Upper lobe of right lung (tissue), 1 donor: ENCODE data around the gene GPR17. TPM values are rescaled to one million over a fixed set of nuclear protein-coding genes. Genes with fewer than 3 reads are reported as not detected.

Experiments
- ATAC-seq: fragments of 200-7000 bp; cut with Tn5 transposase; one replicate; pipeline ENCODE4 v1.9.1; 2020; ENCODE audit warnings: mild to moderate bottlenecking, moderate library complexity
- DNase-seq: peaks from one replicate; pipeline ENCODE4 v3.0.0-alpha.2; 2020
- H3K27ac ChIP-seq: fragments of 200-600 bp; one replicate; pipeline ENCODE4 v1.8.0; 2022
- H3K27me3 ChIP-seq: fragments of 200-600 bp; one replicate; pipeline ENCODE4 v1.8.0; 2022; ENCODE audit warnings: mild to moderate bottlenecking
- H3K36me3 ChIP-seq: fragments of 200-600 bp; one replicate; pipeline ENCODE4 v1.8.0; 2022
- H3K4me1 ChIP-seq: fragments of 200-600 bp; one replicate; pipeline ENCODE4 v1.8.0; 2022
- H3K4me3 ChIP-seq: fragments of 200-600 bp; one replicate; pipeline ENCODE4 v1.8.0; 2022; ENCODE audit warnings: mild to moderate bottlenecking
- H3K9me3 ChIP-seq: fragments of 200-600 bp; one replicate; pipeline ENCODE4 v1.8.0; 2022
- intact Hi-C: fragments of 100-400 bp; cut with DNase I; formaldehyde crosslinking; loops from one replicate; pipeline ENCODE4 v1.11.0; 2022
- total RNA-seq: library from RNA; stranded (reverse); fragmentation: NEBNext Ultra II Directional; extraction: Animal tissue kit (Norgen Biotek cat#: 25700); gene quantifications from one replicate; pipeline ENCODE4 v1.2.1, GENCODE V29; 2021
- TF ChIP-seq, protein P1 (sequence below): fragments of 200-600 bp; IDR thresholded peaks from one replicate; pipeline ENCODE4 v1.8.0; 2022; ENCODE audit warnings: antibody characterized with exemption
- donor health status: DM: no; HTN: yes; CAD: no; lungs with severe emphysema.

Gene GPR17
- total RNA-seq, 1 donor from 2014 or later = 0.49 TPM

GRCh38 chr2:127607399-127607908 lies 38.5 kb upstream of the GPR17 start:
- Histone ChIP-seq H3K4me3 (no peak overlapping the region), H3K27me3 (no peaks in the 10 kb centered on the region), H3K36me3 (no peaks in the 10 kb centered on the region), H3K9me3 (no peaks in the 10 kb centered on the region), H3K4me1 (no peaks in the 10 kb centered on the region), H3K27ac (no peak overlapping the region)
- intact Hi-C loops = no loop called here
- ATAC-seq (no peak), DNase-seq (no peak)
- TF ChIP-seq, protein P1, sequence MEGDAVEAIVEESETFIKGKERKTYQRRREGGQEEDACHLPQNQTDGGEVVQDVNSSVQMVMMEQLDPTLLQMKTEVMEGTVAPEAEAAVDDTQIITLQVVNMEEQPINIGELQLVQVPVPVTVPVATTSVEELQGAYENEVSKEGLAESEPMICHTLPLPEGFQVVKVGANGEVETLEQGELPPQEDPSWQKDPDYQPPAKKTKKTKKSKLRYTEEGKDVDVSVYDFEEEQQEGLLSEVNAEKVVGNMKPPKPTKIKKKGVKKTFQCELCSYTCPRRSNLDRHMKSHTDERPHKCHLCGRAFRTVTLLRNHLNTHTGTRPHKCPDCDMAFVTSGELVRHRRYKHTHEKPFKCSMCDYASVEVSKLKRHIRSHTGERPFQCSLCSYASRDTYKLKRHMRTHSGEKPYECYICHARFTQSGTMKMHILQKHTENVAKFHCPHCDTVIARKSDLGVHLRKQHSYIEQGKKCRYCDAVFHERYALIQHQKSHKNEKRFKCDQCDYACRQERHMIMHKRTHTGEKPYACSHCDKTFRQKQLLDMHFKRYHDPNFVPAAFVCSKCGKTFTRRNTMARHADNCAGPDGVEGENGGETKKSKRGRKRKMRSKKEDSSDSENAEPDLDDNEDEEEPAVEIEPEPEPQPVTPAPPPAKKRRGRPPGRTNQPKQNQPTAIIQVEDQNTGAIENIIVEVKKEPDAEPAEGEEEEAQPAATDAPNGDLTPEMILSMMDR = no peak

DNA sequence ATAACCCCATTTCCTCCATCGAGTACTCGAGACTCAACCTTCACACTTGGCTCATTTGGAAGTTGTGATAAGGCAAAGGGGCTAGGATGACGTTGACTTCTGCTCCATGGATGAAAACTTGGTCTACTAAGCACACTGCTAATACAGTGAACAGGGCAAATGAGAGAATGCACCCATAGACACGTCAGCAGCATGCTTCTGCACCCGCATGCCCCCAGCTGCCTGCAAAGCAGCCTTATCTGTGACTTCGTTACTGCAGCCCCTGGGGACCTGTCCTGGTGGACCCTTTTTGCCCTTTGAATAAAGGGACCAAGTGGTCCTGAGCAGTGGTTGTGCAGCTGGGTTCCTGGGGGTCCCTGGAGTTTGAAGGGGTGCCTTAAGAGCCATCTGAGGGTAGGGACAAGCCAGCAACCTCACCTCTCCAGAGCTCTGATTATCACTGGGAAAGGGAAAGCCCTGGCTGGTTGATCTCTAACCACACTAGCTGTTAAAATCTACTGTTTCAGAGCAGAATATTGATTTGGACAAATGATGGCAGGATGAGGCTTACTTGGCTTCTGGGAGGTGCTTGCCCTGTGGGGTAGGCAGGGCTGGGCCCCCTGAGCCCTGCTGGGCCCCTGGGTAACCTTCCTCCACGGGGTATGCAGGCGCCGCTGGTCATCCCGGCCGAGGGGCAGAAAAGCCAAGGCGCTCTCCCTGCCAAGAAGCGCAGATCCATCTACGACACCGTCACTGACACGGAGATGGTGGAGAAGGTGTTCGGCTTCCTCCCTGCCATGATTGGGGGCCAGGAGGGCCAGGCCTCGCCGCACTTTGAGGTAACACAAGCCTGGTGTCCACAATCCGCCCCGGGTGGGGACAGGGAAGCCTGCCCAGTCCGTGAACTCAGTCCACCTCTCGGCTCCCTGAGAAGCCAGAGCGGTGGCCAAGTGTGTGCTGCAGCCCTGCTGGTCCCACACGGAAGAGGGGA lies 37.6 kb upstream of the GPR17 start:
- intact Hi-C loops = no loop called here
- ATAC-seq (no peak), DNase-seq (peak; percentile 52)
- Histone ChIP-seq H3K9me3 (no peaks in the 10 kb centered on the region), H3K4me1 (no peaks in the 10 kb centered on the region), H3K27ac (no peak overlapping the region), H3K36me3 (no peaks in the 10 kb centered on the region), H3K27me3 (no peaks in the 10 kb centered on the region), H3K4me3 (no peak overlapping the region)
- TF ChIP-seq, protein P1 = no peak

GRCh38 chr2:127609031-127609751 lies 36.8 kb upstream of the GPR17 start:
- Histone ChIP-seq H3K4me1 (no peaks in the 10 kb centered on the region), H3K4me3 (no peak overlapping the region), H3K27me3 (no peaks in the 10 kb centered on the region), H3K27ac (no peak overlapping the region), H3K9me3 (no peaks in the 10 kb centered on the region), H3K36me3 (no peaks in the 10 kb centered on the region)
- ATAC-seq = peak; percentile 12
- intact Hi-C loops = no loop called here
- TF ChIP-seq, protein P1 = no peak
- DNase-seq = peak; percentile 52

DNA sequence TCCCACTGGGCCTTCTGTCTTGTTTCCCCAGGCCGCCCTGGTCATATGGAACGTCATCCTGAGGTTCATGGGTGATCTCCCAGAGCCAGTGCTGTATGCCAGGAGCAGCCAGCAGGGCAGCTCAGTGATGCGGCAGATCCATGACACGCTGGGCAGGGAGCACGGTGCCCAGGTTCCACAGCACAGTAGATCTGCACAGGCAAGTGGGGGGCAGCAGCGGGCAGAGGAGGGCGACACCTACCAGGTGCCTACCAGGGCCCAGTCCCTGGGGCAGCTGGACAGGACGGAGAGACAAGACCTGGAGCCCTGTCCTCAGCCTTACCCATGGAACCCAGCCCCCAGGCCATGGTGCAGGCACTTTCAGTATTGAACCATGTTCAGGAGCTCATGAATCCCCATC lies 36.1 kb upstream of the GPR17 start:
- intact Hi-C loops = no loop called here
- TF ChIP-seq, protein P1 = no peak
- DNase-seq (peak; percentile 48), ATAC-seq (no peak)
- H3K4me3 ChIP-seq = no peak overlapping the region
- H3K27me3 ChIP-seq = no peaks in the 10 kb centered on the region
- H3K4me1 ChIP-seq = no peaks in the 10 kb centered on the region
- H3K36me3 ChIP-seq = no peaks in the 10 kb centered on the region
- H3K27ac ChIP-seq = no peak overlapping the region
- no peaks in the 10 kb centered on the region for H3K9me3 ChIP-seq

- TF ChIP-seq, protein P1 = no peak
- H3K4me1 ChIP-seq = no peaks in the 10 kb centered on the region
- no peak overlapping the region for H3K4me3 ChIP-seq
- intact Hi-C loops = no loop called here
- no peaks in the 10 kb centered on the region for H3K9me3 ChIP-seq
- H3K27me3 ChIP-seq = no peaks in the 10 kb centered on the region
- H3K27ac ChIP-seq = no peak overlapping the region
- DNase-seq = peak; percentile 18
- no peaks in the 10 kb centered on the region for H3K36me3 ChIP-seq
- ATAC-seq = no peak
Observed at GRCh38 chr2:127610561-127610960, 35.4 kb upstream of the GPR17 start.
